T follicular helper cell (primary cell): ENCODE data around the gene GNAI1.

Experiments used
- DNase-seq: peaks from one replicate; pipeline ENCODE4 v3.0.0-alpha.2; 2020; ENCODE audit warnings: low read depth
- total RNA-seq, 2 experiments: gene quantifications; one replicate each; lab custom pipeline; 2026; lab: John Stamatoyannopoulos, UW

GNAI1 gene
- total RNA-seq, result 0.78 to 1.1 reads per million in 2 experiments

DNA sequence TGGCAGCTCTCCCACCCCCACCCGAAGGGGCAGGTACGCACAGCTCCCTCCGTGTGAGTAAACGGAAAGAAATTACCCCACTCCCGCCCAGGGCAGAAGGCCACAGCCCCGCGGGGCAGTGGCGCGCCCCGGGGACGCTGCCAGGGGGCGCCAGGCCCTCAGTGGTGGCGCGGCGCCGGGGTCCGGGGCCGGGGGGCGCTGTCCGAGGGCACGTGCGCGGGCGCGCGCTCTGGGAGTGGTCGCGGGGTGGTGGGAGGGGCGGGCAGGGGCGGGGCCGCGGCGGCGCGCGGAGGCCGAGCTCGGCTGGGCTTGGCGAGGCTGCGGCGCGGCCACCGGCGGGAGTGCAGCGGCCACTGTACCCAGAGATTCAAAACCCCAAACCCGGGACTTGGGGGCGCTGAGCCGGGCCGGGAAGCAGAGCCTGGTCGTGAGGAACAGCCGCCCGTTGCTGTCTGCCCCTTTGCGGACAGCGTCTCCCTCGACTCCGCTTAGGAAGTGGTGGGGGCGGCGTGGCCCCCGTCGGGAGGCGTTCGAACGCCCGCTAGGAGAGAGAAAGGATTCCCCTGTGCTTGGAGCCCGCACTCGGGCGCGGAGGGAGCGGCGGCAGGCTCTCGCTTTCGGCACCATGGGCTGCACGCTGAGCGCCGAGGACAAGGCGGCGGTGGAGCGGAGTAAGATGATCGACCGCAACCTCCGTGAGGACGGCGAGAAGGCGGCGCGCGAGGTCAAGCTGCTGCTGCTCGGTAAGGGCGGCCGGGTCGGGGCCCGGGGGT is at the start of gene GNAI1:
Gene GNAI1, plus strand, starts transcription at position 296 of the 773 bp plus-strand sequence. Its CDS starts 330 bp downstream, at position 626.
- no peak for DNase-seq

DNA sequence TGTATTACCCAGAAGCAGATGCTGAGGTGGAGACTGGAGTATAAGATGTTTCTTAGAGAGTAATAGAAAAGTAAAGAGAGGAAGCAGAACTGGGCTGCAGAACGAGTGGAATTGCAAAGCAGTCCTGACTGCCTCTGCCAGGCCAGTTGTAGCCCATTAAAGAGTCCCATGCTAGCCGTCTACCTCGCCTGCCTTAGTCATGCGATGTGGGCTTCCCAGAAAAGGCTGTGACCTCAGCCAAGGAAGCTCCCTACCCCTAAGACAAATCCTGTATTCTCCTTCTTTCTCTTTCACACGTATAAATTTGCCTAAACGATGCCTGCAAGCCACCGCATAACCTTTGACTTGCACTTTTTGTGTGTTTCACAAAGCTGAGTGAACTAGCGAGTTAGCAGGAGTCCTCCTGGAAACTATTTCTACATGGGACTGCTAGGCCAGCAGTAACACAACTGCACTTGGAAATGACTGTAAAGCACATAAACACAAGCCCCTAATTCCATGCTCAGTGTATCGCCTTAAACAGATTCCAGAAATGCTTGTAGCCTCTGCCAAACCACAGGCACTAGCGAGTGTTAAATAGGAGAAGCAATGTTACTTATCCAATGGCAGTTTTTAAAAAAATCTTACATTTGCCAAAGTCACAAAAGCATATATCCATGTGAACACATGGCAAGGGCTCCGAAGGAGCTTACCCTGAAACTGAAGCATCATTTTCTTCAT is 47.4 kb upstream of the GNAI1 start:
- DNase-seq, result no peak

DNA sequence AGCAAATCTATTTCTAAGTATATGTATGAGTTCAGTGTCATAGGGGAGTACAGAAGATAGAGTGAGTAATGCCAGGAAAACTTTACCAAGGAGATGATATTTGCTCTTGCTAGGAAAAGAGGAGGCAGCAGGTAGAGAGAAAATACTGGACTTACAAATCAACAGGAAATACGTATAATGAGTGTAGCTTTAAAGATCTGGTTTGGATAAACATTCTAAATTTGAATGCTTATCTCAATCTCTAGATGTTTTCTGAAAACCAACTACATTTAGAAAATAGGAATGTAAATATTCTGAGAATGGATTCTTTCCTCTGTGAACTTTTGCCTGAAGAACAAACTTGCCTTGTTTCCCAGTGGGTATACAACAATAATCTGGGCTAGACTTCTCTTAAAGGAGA is 46.9 kb upstream of the GNAI1 start:
- no peak for DNase-seq

DNA sequence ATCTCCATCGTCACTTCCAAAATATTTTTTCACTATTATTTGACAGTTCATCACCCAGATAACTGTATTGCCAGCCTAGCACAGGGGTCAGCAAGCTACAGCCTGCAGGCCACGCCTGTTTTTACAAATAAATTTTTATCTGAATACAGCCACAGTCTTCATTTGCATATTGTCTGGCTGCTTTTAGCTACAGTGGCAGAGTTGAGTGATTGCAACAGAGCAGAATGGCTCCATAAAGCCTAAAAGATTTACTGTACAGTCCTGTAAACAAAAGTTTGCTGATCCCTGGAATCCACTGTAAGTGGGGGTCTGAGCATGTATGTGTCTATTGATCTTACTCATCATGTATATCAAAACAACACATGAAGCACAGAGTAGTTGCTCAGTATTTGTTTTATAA is 45.9 kb upstream of the GNAI1 start:
- no peak for DNase-seq

DNA sequence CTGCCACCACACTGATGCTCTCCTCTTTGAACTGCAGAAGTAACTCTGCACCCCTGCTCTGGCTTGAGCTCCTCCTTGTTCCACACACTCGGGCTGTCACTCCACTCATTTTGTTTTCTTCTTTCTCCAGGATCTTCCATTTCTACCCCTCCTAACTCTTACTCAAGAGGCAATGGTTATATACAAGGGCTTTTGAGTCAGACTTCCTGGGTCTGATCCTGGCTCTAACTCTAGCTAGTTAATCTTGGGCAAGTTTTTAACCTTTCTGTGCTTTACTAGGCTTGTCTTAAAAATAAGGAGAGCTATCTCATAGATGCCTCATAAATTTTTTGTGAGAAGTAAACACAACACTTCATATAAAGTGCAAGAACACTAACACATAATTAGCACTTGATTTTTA is 45.3 kb upstream of the GNAI1 start:
- no peak for DNase-seq

DNA sequence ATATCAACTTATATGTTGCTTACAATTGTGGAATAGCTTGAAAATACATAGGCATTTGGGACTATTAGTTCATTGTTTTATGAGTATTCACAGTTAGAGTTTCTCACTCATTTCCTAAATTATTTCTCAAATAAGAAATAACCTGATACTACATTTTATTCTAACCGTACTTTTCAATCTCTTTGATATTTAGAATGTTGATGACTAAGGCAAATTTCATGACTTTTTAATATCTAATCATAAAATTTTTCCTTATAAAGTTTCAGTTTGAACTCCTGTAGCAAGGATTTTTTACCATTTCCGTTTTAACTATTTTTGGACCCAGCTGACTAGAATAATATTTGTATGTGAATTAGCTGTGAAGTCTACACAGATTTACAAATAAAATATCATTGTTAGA is 41.3 kb upstream of the GNAI1 start:
- DNase-seq, result no peak

DNA sequence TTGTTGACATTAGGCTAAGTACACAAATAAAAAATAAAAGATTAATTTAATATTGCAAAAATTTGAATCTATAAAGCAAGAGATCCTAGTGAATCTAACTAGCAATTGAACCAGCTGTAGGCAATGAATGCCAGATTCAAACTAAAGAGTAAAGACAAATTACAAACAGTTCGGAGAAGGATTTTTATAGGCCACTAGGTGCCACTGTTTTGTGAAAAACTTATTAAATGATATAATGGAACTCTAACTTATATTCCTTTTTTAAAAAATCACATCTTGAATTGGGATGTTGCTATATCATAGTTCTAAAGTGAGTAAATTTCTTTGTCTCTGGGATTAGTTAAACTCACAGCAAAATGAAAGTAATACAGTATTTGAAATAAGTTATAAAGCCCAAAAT is 39.1 kb upstream of the GNAI1 start:
- no peak for DNase-seq

DNA sequence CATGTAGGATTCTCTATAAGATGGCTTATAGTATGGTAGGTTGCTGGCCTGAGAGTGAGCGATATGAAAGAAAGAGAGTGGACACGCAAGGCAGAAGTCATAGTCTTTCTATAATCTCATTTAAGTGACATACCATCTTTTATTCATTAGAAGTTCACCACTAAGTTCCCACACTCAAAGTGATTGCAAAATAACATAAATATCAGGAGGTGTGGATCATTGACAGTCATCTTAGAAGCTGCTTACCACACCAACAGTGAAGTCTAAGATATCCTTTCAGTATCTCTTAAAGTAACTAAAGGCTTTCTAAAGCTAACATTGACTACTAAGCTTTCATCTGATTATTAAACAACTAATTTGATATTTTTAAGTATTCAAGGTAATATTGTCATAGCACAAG is 36.9 kb upstream of the GNAI1 start:
- no peak for DNase-seq

DNA sequence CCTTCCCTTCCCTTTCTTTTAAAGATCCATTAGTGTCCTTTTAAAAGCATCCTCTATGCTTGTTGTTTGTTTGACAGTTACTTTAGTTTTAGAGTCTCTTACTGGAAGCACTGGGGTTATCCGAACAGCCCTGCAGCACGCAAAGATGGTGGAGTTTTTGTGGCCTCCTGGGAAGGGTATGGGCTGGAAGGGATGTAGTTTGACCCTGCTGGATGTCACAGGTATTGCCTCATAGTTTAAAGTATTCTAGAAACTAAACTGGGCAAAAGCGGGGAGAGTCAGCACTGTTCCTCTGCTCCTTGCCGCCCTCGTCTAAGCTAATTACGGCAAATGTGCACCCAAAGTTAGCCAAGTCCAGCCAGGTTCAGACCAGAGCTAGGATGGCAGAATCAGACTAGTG is 35.8 kb upstream of the GNAI1 start:
- no peak for DNase-seq

DNA sequence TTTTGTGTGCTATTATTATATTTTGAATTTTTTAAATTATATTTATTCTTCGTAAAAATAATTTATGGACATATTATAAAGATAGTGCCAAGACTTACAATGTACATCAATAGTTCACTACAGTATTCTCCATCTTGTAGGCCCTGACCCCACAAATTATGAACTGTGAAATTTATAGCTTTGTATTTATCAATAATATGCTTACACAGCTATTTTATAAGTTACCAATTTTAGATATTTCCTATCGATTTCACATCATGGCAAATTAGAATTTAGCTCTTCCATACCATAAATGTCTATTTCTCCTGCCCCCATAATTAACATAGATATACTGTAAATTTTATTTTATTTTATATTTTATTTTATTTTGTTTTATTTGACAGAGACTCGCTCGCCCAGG is 34.4 kb upstream of the GNAI1 start:
- DNase-seq, result no peak

DNA sequence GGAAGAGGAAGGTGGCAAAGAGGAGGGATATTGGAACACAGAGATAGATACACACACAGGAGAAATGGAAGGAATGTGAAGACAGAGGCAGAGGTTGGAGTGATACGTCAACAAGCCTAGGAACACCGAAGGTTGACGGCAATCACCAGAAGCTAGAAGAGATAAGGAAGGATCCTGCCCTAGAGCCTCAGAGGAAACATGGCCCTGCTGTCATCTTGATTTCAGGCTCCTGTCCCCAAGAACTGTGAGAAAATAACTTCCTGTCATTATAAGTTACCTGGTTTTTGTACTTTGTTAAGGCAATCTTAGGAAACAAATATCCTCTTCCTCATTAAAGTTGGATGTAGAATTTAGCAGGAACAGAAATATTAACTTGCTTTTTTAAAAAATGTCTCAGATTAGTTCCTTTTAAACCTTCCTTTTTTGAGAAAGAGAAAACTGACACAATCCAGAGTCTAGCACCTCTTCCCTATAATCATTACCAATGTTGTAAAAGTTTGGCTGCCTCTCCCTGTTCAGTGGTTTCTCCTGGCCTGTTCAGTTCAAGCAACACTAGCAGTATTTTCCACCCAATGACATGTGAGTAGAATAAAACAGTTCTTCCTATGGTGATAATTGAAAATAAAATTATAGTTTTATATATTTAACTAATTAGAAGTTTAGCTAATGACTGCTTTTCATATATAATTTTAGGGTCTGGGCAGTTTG is 28.8 kb upstream of the GNAI1 start:
- DNase-seq, result no peak

DNA sequence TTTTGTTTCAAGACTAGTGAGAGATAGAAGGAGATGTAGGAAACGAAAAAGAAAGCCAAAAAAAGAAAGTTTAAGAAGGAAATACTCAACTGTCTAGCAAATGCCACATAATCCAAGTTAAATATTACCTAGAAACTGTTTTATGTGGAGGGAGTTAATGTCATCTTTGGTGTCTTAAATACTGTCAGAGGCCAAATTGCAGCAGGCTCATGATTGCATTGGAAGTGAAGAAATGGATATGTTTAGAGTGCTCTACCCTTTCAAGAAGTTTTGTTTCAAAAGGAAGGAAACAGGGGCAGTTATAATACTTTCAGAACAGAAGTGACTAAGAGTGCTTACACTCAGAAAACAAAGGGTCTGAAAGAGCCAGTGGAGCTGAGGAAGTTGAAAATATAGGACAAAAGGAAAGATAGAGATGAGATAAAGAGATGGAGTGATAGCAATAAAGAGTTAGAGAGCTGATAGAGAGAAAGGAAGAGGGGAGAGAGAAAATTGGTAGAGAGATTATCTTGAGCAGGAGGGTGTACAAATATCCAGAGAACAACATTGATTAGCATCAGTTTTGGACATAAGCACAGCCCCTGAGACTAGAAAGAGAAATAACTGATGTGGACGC is 28.0 kb upstream of the GNAI1 start:
- no peak for DNase-seq

DNA sequence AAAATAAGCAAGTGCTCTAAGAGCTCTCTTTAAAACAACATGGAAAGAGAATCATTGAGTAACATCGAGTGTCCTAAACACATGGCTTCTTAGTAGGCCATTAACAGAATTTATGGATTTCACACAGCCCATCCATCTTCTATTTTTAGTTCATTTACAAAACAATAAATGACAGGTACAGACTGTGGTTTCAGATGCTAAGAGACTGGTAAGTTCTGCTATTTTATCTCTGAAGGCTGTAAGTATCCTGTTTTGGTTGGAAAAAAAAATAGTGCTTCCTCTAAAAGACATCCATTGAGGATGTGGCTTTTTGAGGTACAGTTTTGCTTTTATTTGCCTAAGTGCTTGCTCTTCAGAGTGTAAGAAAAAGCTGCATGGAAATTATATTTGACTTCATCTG is 27.4 kb upstream of the GNAI1 start:
- no peak for DNase-seq

DNA sequence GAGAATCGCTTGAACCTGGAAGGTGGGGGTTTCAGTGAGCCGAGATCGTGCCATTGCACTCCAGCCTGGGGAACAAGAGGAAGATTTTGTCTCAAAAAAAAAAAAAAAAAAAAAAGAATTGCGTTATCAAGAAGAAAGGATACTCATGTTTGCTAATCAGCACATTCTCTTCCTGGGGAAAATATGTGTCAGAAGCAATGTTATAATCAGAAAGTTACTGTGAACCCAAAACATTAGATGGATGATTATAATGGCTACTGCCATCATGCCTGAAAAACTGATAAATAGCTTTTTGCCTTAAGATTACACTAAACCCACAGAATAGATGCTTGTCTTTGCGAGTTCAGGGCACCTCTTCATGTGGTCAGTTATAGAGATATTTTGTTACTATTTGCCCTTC is 24.3 kb upstream of the GNAI1 start:
- no peak for DNase-seq

DNA sequence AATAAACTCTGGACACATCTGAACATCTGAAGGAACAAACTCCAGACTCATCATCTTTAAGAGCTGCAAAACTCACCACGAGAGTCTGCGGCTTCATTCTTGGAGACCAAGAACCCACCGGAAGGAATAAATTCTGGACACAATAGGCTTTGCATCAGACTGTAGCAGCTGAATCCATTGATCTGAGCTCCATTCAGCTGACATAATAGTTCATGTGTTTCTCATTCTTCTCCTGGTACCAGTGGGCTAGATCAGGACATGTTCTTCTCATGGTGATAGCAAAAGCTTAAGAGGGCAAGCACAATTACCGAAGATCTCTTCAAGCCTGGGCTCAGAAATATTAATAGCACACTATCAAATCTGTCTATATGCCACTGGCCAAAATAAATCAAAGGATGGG is 20.5 kb upstream of the GNAI1 start:
- no peak for DNase-seq

DNA sequence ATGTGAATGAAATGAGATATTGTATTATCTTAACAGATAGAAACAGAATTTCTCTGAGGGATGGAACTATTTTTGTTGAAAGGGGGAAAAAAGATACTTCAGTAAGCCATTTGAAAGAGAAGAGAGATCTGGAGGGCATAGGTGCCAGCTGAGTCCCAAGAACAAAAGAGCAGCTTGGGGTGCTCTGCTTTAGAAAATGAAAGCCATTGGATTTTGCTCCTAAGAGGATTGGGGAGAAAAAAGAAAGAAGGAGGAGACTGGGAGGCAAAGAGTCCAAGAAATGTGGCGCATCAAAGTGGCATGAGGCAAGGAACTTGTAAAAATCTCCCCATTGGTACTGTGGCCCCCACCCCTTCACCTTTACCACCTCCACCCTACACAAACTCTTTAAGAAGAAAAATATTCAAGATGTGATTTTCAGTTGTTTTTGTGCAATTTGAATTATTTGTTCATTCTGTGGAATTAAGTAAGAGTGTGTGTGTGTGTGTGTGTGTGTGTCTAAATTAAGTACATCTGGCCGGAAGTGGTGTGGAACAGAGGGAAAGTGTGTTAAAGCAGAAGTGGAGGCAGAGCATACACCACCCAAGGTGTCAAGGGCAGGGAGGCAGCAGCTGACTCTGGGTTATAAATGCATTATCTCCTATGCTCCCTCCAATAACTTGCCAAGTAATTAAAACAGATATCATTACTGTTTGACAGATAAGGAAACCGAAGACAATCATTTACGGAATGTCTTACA is 9.9 kb upstream of the GNAI1 start:
- DNase-seq, result no peak

DNA sequence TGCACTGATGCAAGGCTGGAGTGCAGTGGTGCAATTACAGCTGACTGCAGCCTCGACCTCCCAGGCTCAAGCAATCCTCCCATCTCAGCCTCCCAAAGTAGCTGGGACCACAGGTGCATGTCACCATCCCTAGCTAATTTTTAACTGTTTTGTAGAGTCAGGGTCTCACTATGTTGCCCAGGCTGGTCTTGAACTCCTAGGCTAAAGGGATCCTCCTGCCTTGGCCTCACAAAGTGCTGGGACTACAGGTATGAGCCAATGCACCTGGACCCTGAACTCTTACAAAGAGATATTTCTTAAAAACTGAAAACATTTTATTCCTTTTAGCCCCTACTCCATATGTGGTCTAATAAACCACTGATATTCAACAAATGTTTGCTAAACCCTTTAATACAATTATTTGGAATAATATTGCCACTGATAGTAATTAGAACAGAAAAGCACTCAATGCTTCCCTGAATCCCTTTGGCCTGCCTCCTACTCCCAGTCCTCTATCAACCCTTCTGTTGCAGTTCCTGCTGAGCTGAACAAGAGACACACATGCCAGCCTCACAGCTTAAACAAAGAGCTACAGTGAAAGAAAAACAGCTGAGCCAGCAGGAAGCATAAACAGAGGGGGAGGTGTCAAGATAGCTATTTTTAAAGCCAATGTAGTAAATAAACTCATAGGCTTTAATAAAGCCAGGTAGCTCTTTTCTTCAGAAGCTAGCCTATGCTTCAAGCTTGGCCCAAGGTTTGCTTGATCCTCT is 7.0 kb upstream of the GNAI1 start:
- no peak for DNase-seq

DNA sequence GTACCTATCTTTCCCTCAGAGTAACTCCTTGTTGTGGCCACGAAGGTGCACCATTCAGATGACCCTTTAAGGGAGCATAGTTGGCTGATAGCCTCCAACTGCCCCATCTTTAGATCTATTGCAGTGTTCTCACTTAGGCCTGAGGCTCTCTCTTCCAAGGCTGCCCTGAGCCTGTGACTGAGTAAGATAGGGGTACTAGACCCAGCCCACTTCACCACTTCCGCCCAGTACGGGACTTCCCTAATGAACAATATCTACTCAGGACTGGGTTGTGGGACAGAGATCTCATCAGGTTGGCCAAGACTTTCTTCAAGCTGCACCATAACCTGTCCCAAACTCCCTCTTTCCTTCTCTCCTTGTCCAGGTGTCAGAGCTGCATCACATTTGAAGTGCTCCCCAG is 5.7 kb upstream of the GNAI1 start:
- DNase-seq, result no peak

DNA sequence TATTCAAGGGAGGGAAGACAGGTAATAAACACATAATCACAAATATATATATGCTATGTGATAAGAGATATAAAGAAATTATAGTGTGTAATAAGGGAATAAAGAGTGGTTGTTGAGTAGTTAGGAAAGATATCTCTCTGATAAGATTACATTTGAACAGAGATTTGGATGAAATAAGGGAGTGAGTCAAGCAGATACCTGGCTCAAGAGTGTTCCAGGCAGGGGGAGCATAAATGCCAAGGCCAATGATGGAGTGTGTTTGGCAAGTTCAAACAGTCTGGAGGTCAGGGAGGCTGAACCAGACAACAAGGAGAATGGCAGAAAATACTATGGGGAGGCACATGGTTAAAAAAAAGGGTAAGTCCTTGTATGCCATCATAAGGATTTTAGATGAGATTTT is 4.8 kb upstream of the GNAI1 start:
- no peak for DNase-seq

DNA sequence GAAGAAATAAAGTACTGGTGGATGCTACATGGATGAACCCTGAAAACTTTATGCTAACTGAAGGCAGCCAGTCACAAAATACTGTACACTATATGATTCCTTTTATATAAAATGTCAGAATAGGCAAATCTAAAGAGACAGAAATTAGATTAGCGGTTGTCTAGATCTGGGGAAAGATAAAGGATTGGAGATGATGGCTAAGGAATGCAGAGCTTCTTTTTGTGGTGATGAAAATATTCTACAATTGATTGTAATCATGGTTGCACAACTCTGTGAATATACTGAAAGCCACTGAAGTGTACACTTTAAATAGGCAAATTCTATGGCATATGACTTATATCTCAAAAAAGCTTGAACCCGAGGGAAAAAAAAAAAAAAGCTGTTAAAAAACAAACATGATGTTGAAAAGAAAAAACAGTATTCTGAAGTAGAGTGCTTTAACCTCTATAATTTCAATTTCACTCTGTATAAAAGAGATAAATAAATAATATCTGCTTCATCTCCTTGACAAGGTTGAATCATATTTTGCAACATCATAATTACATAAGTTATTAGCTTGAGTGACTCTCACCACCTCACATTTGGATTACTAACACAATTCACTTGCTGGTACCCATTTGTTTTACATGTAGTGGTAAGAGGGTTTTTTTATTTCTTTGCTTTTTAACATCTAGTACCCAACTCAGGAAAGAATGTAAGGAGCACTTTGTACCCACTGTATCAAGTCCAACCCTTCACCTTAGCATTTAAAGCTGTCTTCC is 2.8 kb upstream of the GNAI1 start:
- DNase-seq, result no peak
